Tibial artery (tissue), 4 donors: ENCODE data around the gene CYP27B1.
A peak's percentile ranks its signal among the peaks of the same experiment; 100 is the strongest.

Experiments
- DNase-seq, 2 donors: peaks; one replicate each; pipeline ENCODE4 v3.0.0-alpha.2; 2019
- H3K27ac ChIP-seq, 2 donors: fragments of 200-600 bp; sonication (generic) in 1 of 2; 1 replicate in 1 of 2; 2 replicates in 1 of 2; pipeline ENCODE4 v1.5.1; 2018 to 2019; ENCODE audit warnings: mild to moderate bottlenecking in 1 of 2
- H3K27me3 ChIP-seq, 2 donors: fragments of 200-600 bp; sonication (generic) in 1 of 2; one replicate each; pipeline versions ENCODE4 v1.5.1 to v1.6.0; 2016 to 2019
- H3K36me3 ChIP-seq, 3 donors: fragments of 200-600 bp; sonication (generic) in 2 of 3; one replicate each; pipeline ENCODE4 v1.5.1; 2016 to 2019; ENCODE audit warnings: mild to moderate bottlenecking in 2 of 3
- H3K4me1 ChIP-seq, 4 donors: fragments of 200-600 bp; sonication (generic) in 2 of 4; 1 replicate in 3 of 4; 2 replicates in 1 of 4; pipeline ENCODE4 v1.5.1; 2016 to 2019
- H3K4me3 ChIP-seq, 2 donors: fragments of 200-600 bp; sonication (generic) in 1 of 2; 1 replicate in 1 of 2; 2 replicates in 1 of 2; pipeline ENCODE4 v1.5.1; 2018 to 2019; ENCODE audit warnings: mild to moderate bottlenecking in 2 of 2
- H3K9me3 ChIP-seq, 3 donors: fragments of 200-600 bp; sonication (generic) in 1 of 3; one replicate each; pipeline ENCODE4 v1.5.1; 2016 to 2019
- intact Hi-C: fragments of 100-400 bp; cut with DNase I; formaldehyde crosslinking; loops from one replicate; pipeline ENCODE4 v1.15.0; 2023; ENCODE audit warnings: low total_unique reads
- TF ChIP-seq, protein P1 (sequence below), 2 experiments: fragments of 200-600 bp in 1 of 2; fragments of 450-650 bp in 1 of 2; IDR thresholded peaks; one replicate each; pipeline ENCODE4 v1.5.1; 2017 to 2019; ENCODE audit warnings: antibody characterized with exemption in 2 of 2, mild to moderate bottlenecking in 1 of 2, moderate library complexity in 1 of 2

The CYP27B1 gene

GRCh38 chr12:57782608-57783465, 16.0 kb upstream of the CYP27B1 start, which contains the start of gene TSFM:
TSFM (plus strand) TSS chr12:57782787; CDS start chr12:57782802, 15 bp downstream.
- intact Hi-C loops = no loop called here
- peaks cover 22 to 44% (median 30%) of the 10 kb centered on the region in 3 donors for H3K36me3 ChIP-seq
- H3K27me3 ChIP-seq = no peaks in the 10 kb centered on the region
- H3K4me1 ChIP-seq = peaks cover 0 to 18% (median 11%) of the 10 kb centered on the region in 4 donors
- TF ChIP-seq, protein P1, sequence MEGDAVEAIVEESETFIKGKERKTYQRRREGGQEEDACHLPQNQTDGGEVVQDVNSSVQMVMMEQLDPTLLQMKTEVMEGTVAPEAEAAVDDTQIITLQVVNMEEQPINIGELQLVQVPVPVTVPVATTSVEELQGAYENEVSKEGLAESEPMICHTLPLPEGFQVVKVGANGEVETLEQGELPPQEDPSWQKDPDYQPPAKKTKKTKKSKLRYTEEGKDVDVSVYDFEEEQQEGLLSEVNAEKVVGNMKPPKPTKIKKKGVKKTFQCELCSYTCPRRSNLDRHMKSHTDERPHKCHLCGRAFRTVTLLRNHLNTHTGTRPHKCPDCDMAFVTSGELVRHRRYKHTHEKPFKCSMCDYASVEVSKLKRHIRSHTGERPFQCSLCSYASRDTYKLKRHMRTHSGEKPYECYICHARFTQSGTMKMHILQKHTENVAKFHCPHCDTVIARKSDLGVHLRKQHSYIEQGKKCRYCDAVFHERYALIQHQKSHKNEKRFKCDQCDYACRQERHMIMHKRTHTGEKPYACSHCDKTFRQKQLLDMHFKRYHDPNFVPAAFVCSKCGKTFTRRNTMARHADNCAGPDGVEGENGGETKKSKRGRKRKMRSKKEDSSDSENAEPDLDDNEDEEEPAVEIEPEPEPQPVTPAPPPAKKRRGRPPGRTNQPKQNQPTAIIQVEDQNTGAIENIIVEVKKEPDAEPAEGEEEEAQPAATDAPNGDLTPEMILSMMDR (IDR thresholded peaks at IDR 0.05) = peak; percentile 91 to 94
- DNase-seq = peak; percentile 97
- peak within 1 kb of the TSS; percentile 76 to 89 for H3K4me3 ChIP-seq
- H3K9me3 ChIP-seq = no peaks in the 10 kb centered on the region
- H3K27ac ChIP-seq = peak within 1 kb of the TSS; percentile 68 to 75

DNA sequence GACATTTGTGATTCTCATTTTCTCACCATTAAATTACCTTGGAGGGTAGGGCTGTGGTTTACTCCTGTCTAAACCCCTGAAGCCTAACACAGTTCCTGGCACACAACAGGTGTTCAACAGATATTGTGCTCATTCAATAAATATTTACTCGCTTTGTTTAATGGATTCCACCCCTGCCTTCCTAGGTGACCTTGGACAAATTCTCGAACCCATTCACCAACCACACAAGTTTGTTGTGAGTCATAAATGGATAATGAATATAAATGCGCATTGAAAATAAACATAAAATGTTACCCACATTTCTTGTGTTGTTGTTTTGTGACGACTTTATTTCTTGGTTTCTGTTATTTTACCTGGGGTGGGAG, 15.3 kb upstream of the CYP27B1 start:
- H3K9me3 ChIP-seq = no peaks in the 10 kb centered on the region
- H3K27ac ChIP-seq = peak overlapping the region; percentile 68 to 75
- peaks cover 0 to 18% (median 11%) of the 10 kb centered on the region in 4 donors for H3K4me1 ChIP-seq
- H3K4me3 ChIP-seq = peak overlapping the region; percentile 76 to 89
- intact Hi-C loops = no loop called here
- TF ChIP-seq, protein P1 (IDR thresholded peaks at IDR 0.05) = no peak
- DNase-seq = no peak
- peaks cover 22 to 39% (median 24%) of the 10 kb centered on the region in 3 donors for H3K36me3 ChIP-seq
- H3K27me3 ChIP-seq = no peaks in the 10 kb centered on the region

DNA sequence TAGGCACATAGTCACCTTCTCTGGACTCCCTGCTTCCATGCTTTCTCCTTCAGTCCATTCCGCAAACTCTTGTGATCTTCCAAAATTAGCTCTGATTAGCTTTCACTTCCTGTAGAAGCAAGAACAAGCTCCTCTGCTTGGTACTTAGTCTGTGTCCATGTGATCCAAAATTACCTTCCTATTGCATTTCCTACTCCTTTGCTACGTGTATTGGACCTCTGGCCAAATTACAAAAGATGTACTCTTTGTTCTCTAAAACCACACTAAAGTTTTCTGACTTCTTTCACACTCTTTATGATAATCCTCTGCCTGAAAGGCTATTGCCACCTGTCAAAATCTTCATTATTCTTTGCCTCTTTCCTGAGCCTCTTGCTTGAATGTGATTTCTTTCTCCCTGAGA, 14.9 kb upstream of the CYP27B1 start:
- Histone ChIP-seq H3K36me3 (peaks cover 18 to 38% (median 20%) of the 10 kb centered on the region in 3 donors), H3K27ac (peak overlapping the region in 1 of 2 donors; percentile 68), H3K4me1 (peaks cover 0 to 18% (median 11%) of the 10 kb centered on the region in 4 donors), H3K4me3 (peak overlapping the region in 1 of 2 donors; percentile 76), H3K9me3 (no peaks in the 10 kb centered on the region), H3K27me3 (no peaks in the 10 kb centered on the region)
- TF ChIP-seq, protein P1 (IDR thresholded peaks at IDR 0.05) = no peak
- no peak for DNase-seq
- intact Hi-C loops = no loop called here

- Histone ChIP-seq H3K36me3 (peaks cover 12 to 34% (median 14%) of the 10 kb centered on the region in 3 donors), H3K27me3 (no peaks in the 10 kb centered on the region), H3K9me3 (no peaks in the 10 kb centered on the region), H3K4me1 (peaks cover 0 to 18% (median 11%) of the 10 kb centered on the region in 4 donors), H3K27ac (no peak overlapping the region), H3K4me3 (no peak overlapping the region)
- intact Hi-C loops = no loop called here
- TF ChIP-seq, protein P1 (IDR thresholded peaks at IDR 0.05) = no peak
- DNase-seq = no peak
Measured at GRCh38 chr12:57781244-57781643, 14.4 kb upstream of the CYP27B1 start.

DNA sequence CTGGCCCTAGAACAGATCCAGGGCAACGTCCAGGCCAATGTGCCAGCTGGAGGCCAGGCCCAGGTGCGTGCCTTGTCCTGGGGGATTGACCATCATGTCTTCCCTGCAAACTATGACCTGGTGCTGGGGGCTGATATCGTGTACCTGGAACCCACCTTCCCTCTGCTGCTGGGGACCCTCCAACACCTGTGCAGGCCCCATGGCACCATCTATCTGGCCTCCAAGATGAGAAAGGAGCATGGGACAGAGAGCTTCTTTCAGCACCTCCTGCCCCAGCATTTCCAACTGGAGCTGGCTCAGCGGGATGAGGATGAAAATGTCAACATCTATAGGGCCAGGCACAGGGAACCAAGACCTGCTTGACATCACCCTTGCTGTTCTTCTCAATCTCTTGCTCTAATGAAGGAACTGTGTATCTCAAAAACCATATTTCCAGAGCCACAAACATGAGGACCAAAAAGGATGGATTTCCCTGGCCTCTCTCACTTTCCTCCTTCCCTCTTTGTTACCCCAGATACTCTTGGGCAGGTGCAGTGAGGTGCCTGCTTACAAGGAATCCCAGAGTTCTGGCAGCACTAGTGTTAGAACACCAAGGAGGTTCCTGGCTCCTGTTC, 13.5 kb upstream of the CYP27B1 start:
- DNase-seq = no peak
- Histone ChIP-seq H3K27me3 (no peaks in the 10 kb centered on the region), H3K36me3 (peaks cover 4 to 34% (median 6%) of the 10 kb centered on the region in 3 donors), H3K4me3 (no peak overlapping the region), H3K9me3 (no peaks in the 10 kb centered on the region), H3K4me1 (peaks cover 0 to 18% (median 11%) of the 10 kb centered on the region in 4 donors), H3K27ac (no peak overlapping the region)
- intact Hi-C loops = no loop called here
- TF ChIP-seq, protein P1 (IDR thresholded peaks at IDR 0.05) = no peak
